ENCODE results near the gene DPPA4.

DNA sequence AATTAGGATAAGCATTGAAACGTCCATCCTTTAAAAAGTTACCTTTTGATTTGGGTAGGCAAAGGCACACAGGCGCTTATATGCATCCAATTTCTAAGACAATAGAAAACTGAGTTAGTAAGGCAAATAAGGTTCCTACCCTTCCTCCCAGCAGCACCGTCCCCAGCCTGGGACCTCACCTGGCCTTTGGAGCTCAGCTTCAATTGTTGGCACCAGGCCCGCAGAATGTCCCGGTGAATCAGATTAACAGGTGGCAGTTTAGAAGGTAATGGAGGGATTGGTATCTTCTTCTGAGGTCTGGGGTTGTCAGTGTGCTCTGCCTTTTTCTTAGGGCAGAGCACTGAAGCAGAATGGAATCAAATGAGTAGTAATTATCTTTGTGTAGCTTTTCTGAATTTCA is 5.7 kb downstream of the DPPA4 start:
- TF ChIP-seq CTCF (IDR thresholded peaks at IDR 0.05; ENCODE audit: low read depth, low read length), result no peak
- no peak for TF ChIP-seq POLR2A (IDR thresholded peaks at IDR 0.05; ENCODE audit: extremely low read depth, insufficient read length)
- TF ChIP-seq MAX (IDR thresholded peaks at IDR 0.05; ENCODE audit: low read depth, low read length), result no peak
- no peak for TF ChIP-seq MYC (IDR thresholded peaks at IDR 0.05; ENCODE audit: low read depth, low read length)

Data from NB4 (cell line).